K562 (cell line): ENCODE data around the gene IARS1. TPM values are rescaled to one million over a fixed set of nuclear protein-coding genes. Genes with fewer than 3 reads are reported as not detected.

Experiments used
- BCL6 ChIP-seq: fragments of 250-450 bp; sonication (Bioruptor Pico); IDR thresholded peaks from 2 replicates; pipeline ENCODE4 v1.4.0; 2020
- JUNB ChIP-seq: fragments of 450-650 bp; formaldehyde crosslinking; conservative IDR thresholded peaks from 2 replicates; pipeline ENCODE4 v1.4.0; 2020; ENCODE audit warnings: mild to moderate bottlenecking
- KLF1 ChIP-seq: fragments of 450-650 bp; IDR thresholded peaks from 2 replicates; pipeline ENCODE4 v1.6.1; 2016; ENCODE audit warnings: missing genetic modification characterization, missing compliant biosample characterization
- MAFK ChIP-seq: IDR thresholded peaks from 2 replicates; pipeline ENCODE4 v1.6.1; 2011; ENCODE audit warnings: low read length, improper control_type of control experiment
- MCM3 ChIP-seq: fragments of 450-650 bp; IDR thresholded peaks from 2 replicates; pipeline ENCODE4 v1.6.1; 2016
- NR3C1 ChIP-seq: sonication (generic); formaldehyde crosslinking; IDR thresholded peaks from 2 replicates; pipeline ENCODE4 v1.8.1; 2022; ENCODE audit warnings: missing genetic modification reagents
- NUFIP1 ChIP-seq: fragments of 450-650 bp; IDR thresholded peaks from 2 replicates; pipeline ENCODE4 v1.6.1; 2018; ENCODE audit not compliant: partially characterized antibody
- REST ChIP-seq, 2 experiments: fragments of 450-650 bp; formaldehyde crosslinking in 1 of 2; IDR thresholded peaks; 2 replicates each; pipeline versions ENCODE4 v1.4.0 to v1.6.1; 2014 to 2020; ENCODE audit warnings: mild to moderate bottlenecking in 2 of 2, borderline replicate concordance in 1 of 2, low read depth in 1 of 2
- SIX5 ChIP-seq, 2 experiments: IDR thresholded peaks; 2 replicates each; pipeline ENCODE4 v1.6.1; 2011; ENCODE audit warnings: low read length in 2 of 2, borderline replicate concordance in 1 of 2, low read depth in 1 of 2, mild to moderate bottlenecking in 1 of 2, moderate library complexity in 1 of 2; ENCODE audit not compliant: insufficient read depth in 1 of 2
- ZNF184 ChIP-seq: sonication (generic); formaldehyde crosslinking; IDR thresholded peaks from 2 replicates; pipeline ENCODE4 v1.5.0; 2020; ENCODE audit warnings: missing genetic modification reagents
- ZNF778 ChIP-seq: fragments of 450-650 bp; formaldehyde crosslinking; IDR thresholded peaks from 2 replicates; pipeline ENCODE4 v1.4.0; 2020; ENCODE audit warnings: mild to moderate bottlenecking, moderate library complexity
- polyA plus RNA-seq, 8 experiments: library from polyadenylated mRNA; depleted of rRNA in 4 of 8; stranded (reverse) in 5 of 8; unstranded in 3 of 8; fragments of >200 nt; fragmentation: Nextera tagmentation in 2 of 8; fragmentation: Illumina TruSeq in 1 of 8; extraction: Ambion mirVana in 2 of 8; extraction: Trizol in 1 of 8; gene quantifications; 2 replicates each; pipeline versions ENCODE4 v1.2.1 to v1.2.3, GENCODE V29; 2011 to 2014; ENCODE audit warnings: inconsistent platforms in 1 of 8, missing spikeins in 1 of 8
- total RNA-seq, 7 experiments: library from RNA; depleted of rRNA in 6 of 7; stranded (reverse); fragments of >200 nt in 6 of 7; fragmentation: Illumina TruSeq in 2 of 7; extraction: Trizol in 2 of 7; gene quantifications; 2 replicates each; pipeline versions ENCODE4 v1.2.1 to v1.2.3, GENCODE V29; 2011 to 2021; ENCODE audit warnings: low replicate concordance in 1 of 7

IARS1 gene
- total and polyA plus RNA-seq, 9 of the 15 experiments (the other 6 are each of a cell fraction or from before 2014, with no cell fraction given): 119 to 371 (median 234) TPM

GRCh38 chr9:92293452-92294296, at the start of gene IARS1 (continued):
- no peak for TF ChIP-seq REST (IDR thresholded peaks at IDR 0.05; ENCODE audit: borderline replicate concordance)
- no peak for TF ChIP-seq REST (CRISPR knock-in tag; IDR thresholded peaks at IDR 0.05; ENCODE audit: low read depth)
- no peak for TF ChIP-seq ZNF184
- TF ChIP-seq JUNB (CRISPR knock-in tag): peak; percentile 54; the same call in 1 of the 2 replicates
- TF ChIP-seq MAFK: peak; percentile 21; the same call in 1 of the 2 replicates
- no peak for TF ChIP-seq BCL6
- no peak for TF ChIP-seq NR3C1
- no peak for TF ChIP-seq SIX5 (IDR thresholded peaks at IDR 0.05; ENCODE audit: borderline replicate concordance in 1 of 2, insufficient read depth in 1 of 2, low read depth in 1 of 2, low read length in 2 of 2)
- TF ChIP-seq MCM3: no peak
- no peak for TF ChIP-seq ZNF778 (CRISPR knock-in tag)
- TF ChIP-seq KLF1 (tag): no peak
- no peak for TF ChIP-seq NUFIP1
